K562 (cell line): ENCODE data around the gene COMP.

Source experiments
- BDP1 ChIP-seq: IDR thresholded peaks from 3 replicates; pipeline ENCODE4 v1.6.1; 2011; ENCODE audit not compliant: insufficient read length, insufficient read depth
- SRSF9 ChIP-seq: fragments of 200-400 bp; formaldehyde crosslinking; IDR thresholded peaks from 2 replicates; pipeline ENCODE4 v1.6.1; 2017; ENCODE audit warnings: low read depth, low read length, borderline replicate concordance
- TAF1 ChIP-seq: IDR thresholded peaks from 2 replicates; pipeline ENCODE4 v1.6.1; 2011; ENCODE audit warnings: mild to moderate bottlenecking, low read length, moderate library complexity; ENCODE audit not compliant: insufficient read depth, control insufficient read depth, severe bottlenecking; ENCODE audit errors: extremely low read depth
- ZC3H11A ChIP-seq: IDR thresholded peaks from 2 replicates; pipeline ENCODE4 v1.6.1; 2012; ENCODE audit warnings: low read depth, low read length, improper control_type of control experiment
- ZKSCAN1 ChIP-seq: fragments of 150-350 bp; IDR thresholded peaks from 2 replicates; pipeline ENCODE4 v1.6.1; 2016; ENCODE audit warnings: low read depth, low read length
- TF ChIP-seq, protein P1 (sequence below): fragments of 450-650 bp; formaldehyde crosslinking; IDR thresholded peaks from 2 replicates; pipeline ENCODE4 v1.4.0; 2020; ENCODE audit warnings: mild to moderate bottlenecking, moderate library complexity
- TF ChIP-seq, protein P2 (sequence below): sonication (generic); formaldehyde crosslinking; IDR thresholded peaks from 2 replicates; pipeline ENCODE4 v1.8.1; 2022; ENCODE audit warnings: missing genetic modification reagents
- TF ChIP-seq, protein P3 (sequence below): fragments of 200-800 bp; sonication (Bioruptor generic); IDR thresholded peaks from 2 replicates; pipeline ENCODE4 v1.6.1; 2016; ENCODE audit warnings: missing genetic modification characterization, missing compliant biosample characterization
- TF ChIP-seq, protein P4 (sequence below): fragments of 250-450 bp; sonication (Bioruptor Pico); IDR thresholded peaks from 2 replicates; pipeline ENCODE4 v1.4.0; 2020; ENCODE audit warnings: mild to moderate bottlenecking

DNA sequence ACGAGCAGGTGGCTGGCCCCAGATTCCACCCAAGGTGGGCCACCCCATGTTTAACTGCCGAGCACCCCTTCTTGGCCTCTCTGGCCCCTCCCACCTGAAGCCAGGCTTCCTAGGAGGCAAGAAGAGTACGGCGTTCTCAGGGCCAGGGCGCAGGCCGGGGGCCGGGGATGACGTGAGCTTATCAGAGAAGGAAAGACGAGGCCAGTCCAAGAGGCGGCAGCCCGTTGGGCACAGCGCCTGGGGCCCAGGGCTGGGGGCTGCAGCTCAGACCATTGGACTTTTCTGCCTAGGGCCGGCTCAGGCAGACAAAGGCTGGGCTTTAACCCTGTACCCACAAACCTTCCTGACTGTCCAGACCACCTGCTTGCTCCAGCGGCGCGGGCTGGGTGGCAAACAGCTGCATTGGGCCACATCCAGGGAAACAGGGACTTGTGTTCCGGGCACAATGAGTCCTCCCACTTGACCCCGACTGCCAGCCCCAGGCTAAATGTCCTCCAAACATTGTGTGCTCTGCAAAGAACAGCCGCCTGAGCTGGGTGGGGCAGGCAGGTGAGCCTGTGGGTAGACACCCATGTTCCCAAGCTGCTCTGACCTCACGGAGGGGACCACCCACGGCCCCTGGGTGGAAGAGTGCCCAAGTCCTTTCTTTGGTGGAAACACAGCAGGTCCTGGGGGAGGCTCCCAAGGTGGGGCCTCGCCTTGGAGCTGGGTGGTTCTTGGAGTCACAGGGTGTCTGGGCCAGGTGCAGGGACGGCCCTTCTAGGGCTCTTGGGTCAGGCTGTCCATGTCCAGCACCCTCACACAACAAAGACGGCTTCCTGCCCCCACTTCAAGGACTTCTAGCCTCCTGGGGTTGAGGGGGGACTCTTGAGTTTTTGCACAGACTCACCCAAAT, 21.9 kb downstream of the COMP start:
- no peak for TF ChIP-seq ZKSCAN1
- TF ChIP-seq, protein P1, sequence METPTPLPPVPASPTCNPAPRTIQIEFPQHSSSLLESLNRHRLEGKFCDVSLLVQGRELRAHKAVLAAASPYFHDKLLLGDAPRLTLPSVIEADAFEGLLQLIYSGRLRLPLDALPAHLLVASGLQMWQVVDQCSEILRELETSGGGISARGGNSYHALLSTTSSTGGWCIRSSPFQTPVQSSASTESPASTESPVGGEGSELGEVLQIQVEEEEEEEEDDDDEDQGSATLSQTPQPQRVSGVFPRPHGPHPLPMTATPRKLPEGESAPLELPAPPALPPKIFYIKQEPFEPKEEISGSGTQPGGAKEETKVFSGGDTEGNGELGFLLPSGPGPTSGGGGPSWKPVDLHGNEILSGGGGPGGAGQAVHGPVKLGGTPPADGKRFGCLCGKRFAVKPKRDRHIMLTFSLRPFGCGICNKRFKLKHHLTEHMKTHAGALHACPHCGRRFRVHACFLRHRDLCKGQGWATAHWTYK = no peak
- no peak for TF ChIP-seq BDP1
- TF ChIP-seq, protein P2, sequence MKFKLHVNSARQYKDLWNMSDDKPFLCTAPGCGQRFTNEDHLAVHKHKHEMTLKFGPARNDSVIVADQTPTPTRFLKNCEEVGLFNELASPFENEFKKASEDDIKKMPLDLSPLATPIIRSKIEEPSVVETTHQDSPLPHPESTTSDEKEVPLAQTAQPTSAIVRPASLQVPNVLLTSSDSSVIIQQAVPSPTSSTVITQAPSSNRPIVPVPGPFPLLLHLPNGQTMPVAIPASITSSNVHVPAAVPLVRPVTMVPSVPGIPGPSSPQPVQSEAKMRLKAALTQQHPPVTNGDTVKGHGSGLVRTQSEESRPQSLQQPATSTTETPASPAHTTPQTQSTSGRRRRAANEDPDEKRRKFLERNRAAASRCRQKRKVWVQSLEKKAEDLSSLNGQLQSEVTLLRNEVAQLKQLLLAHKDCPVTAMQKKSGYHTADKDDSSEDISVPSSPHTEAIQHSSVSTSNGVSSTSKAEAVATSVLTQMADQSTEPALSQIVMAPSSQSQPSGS (CRISPR knock-in tag) = no peak
- no peak for TF ChIP-seq SRSF9
- TF ChIP-seq ZC3H11A = no peak
- TF ChIP-seq, protein P3, sequence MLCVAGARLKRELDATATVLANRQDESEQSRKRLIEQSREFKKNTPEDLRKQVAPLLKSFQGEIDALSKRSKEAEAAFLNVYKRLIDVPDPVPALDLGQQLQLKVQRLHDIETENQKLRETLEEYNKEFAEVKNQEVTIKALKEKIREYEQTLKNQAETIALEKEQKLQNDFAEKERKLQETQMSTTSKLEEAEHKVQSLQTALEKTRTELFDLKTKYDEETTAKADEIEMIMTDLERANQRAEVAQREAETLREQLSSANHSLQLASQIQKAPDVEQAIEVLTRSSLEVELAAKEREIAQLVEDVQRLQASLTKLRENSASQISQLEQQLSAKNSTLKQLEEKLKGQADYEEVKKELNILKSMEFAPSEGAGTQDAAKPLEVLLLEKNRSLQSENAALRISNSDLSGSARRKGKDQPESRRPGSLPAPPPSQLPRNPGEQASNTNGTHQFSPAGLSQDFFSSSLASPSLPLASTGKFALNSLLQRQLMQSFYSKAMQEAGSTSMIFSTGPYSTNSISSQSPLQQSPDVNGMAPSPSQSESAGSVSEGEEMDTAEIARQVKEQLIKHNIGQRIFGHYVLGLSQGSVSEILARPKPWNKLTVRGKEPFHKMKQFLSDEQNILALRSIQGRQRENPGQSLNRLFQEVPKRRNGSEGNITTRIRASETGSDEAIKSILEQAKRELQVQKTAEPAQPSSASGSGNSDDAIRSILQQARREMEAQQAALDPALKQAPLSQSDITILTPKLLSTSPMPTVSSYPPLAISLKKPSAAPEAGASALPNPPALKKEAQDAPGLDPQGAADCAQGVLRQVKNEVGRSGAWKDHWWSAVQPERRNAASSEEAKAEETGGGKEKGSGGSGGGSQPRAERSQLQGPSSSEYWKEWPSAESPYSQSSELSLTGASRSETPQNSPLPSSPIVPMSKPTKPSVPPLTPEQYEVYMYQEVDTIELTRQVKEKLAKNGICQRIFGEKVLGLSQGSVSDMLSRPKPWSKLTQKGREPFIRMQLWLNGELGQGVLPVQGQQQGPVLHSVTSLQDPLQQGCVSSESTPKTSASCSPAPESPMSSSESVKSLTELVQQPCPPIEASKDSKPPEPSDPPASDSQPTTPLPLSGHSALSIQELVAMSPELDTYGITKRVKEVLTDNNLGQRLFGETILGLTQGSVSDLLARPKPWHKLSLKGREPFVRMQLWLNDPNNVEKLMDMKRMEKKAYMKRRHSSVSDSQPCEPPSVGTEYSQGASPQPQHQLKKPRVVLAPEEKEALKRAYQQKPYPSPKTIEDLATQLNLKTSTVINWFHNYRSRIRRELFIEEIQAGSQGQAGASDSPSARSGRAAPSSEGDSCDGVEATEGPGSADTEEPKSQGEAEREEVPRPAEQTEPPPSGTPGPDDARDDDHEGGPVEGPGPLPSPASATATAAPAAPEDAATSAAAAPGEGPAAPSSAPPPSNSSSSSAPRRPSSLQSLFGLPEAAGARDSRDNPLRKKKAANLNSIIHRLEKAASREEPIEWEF (CRISPR knock-in tag) = no peak
- TF ChIP-seq TAF1 = no peak
- TF ChIP-seq, protein P4, sequence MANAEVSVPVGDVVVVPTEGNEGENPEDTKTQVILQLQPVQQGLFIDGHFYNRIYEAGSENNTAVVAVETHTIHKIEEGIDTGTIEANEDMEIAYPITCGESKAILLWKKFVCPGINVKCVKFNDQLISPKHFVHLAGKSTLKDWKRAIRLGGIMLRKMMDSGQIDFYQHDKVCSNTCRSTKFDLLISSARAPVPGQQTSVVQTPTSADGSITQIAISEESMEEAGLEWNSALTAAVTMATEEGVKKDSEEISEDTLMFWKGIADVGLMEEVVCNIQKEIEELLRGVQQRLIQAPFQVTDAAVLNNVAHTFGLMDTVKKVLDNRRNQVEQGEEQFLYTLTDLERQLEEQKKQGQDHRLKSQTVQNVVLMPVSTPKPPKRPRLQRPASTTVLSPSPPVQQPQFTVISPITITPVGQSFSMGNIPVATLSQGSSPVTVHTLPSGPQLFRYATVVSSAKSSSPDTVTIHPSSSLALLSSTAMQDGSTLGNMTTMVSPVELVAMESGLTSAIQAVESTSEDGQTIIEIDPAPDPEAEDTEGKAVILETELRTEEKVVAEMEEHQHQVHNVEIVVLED = no peak
